K562 (cell line): ENCODE measurements around the gene ASF1B. TPM values are rescaled to one million over a fixed set of nuclear protein-coding genes. Genes with fewer than 3 reads are reported as not detected.

Source experiments
- ATAC-seq: fragments of 200-7000 bp; cut with Tn5 transposase; 3 replicates; pipeline ENCODE4 v1.9.1; 2020; ENCODE audit warnings: moderate library complexity
- BruUV-seq: library from RNA; stranded (reverse); fragments of 400-500 nt; replicated peaks from 2 replicates; lab custom pipeline; 2021; lab: Mats Ljungman, UMichigan
- CTCF ChIA-PET: fragments of 300-600 bp; formaldehyde crosslinking; extraction: SDS; loops from one replicate; lab custom pipeline; 2021; ENCODE audit warnings: low intra/inter-chr PET ratio; lab: Yijun Ruan, JAX
- POLR2A ChIA-PET: fragments of 300-600, 350-650 bp; sonication (Branson Sonifier 250); formaldehyde crosslinking; extraction: SDS; loops from one replicate; lab custom pipeline; 2021; ENCODE audit warnings: antibody characterized with exemption, inconsistent platforms; lab: Yijun Ruan, JAX
- DNase-seq, 4 experiments: peaks; one replicate each; pipeline versions ENCODE4 v3.0.0 to v3.0.0-alpha.2; 2011 to 2018; ENCODE audit warnings: low spot score in 3 of 4, mixed read lengths in 3 of 4; ENCODE audit errors: extremely low read depth in 1 of 4
- FAIRE-seq: peaks from 2 replicates; lab custom pipeline; 2011; peaks lifted over from hg19 to GRCh38; lab: Jason Lieb, UNC
- H2AFZ ChIP-seq: 2 replicates; pipeline ENCODE4 v1.6.0; 2011; ENCODE audit warnings: low read depth, low read length, control low read depth, inconsistent platforms
- H3K27ac ChIP-seq: fragments of 200-600 bp; 3 replicates; pipeline ENCODE4 v1.8.0; 2011; ENCODE audit warnings: low read depth, mild to moderate bottlenecking, control low read depth, inconsistent platforms, low read length, moderate library complexity, mixed read lengths; ENCODE audit errors: extremely low read depth
- H3K27me3 ChIP-seq, 2 experiments: fragments of 300-600 bp in 1 of 2; 2 replicates in 1 of 2; 3 replicates in 1 of 2; pipeline versions ENCODE4 v1.6.0 to v1.8.0; 2011; ENCODE audit warnings: inconsistent platforms in 2 of 2, low read length in 2 of 2, mild to moderate bottlenecking in 1 of 2, mixed read lengths in 1 of 2, moderate library complexity in 1 of 2; ENCODE audit not compliant: control insufficient read depth in 2 of 2, insufficient read depth in 2 of 2
- H3K36me3 ChIP-seq: fragments of 300-600 bp; 3 replicates; pipeline ENCODE4 v1.8.0; 2011; ENCODE audit warnings: mild to moderate bottlenecking, low read length, inconsistent platforms; ENCODE audit not compliant: control insufficient read depth, insufficient read depth
- H3K4me1 ChIP-seq, 2 experiments: fragments of 200-600 bp in 1 of 2; replicated peaks in 1 of 2; 2 replicates in 1 of 2; 3 replicates in 1 of 2; pipeline versions ENCODE4 v1.5.1 to v1.8.0; 2011; ENCODE audit warnings: inconsistent platforms in 2 of 2, low read length in 2 of 2, mild to moderate bottlenecking in 1 of 2, mixed read lengths in 1 of 2, moderate library complexity in 1 of 2; ENCODE audit not compliant: control insufficient read depth in 2 of 2, insufficient read depth in 2 of 2
- H3K4me2 ChIP-seq: 2 replicates; pipeline ENCODE4 v1.6.1; 2011; ENCODE audit warnings: low read length, control low read depth, inconsistent platforms, mixed read lengths; ENCODE audit not compliant: insufficient read depth
- H3K4me3 ChIP-seq: fragments of 200-600 bp; sonication (generic), shearing (Covaris generic); 2 replicates; pipeline ENCODE4 v1.5.1; 2016; ENCODE audit warnings: control low read depth, inconsistent platforms
- H3K79me2 ChIP-seq: fragments of 200-600 bp; 3 replicates; pipeline ENCODE4 v1.8.0; 2011; ENCODE audit warnings: low read length, inconsistent platforms; ENCODE audit not compliant: control insufficient read depth, insufficient read depth
- H3K9ac ChIP-seq, 2 experiments: 2 replicates each; pipeline versions ENCODE4 v1.6.0 to v1.6.1; 2011; ENCODE audit warnings: low read depth in 2 of 2, low read length in 2 of 2, control low read depth in 1 of 2, inconsistent platforms in 1 of 2, mild to moderate bottlenecking in 1 of 2, mixed read lengths in 1 of 2; ENCODE audit not compliant: insufficient read depth in 1 of 2
- H3K9me1 ChIP-seq: one replicate; pipeline ENCODE4 v1.6.0; 2011; ENCODE audit warnings: inconsistent platforms, mild to moderate bottlenecking, low read length, moderate library complexity; ENCODE audit not compliant: control insufficient read depth, insufficient read depth
- H3K9me3 ChIP-seq: replicated peaks from 2 replicates; pipeline ENCODE4 v1.5.1; 2011; ENCODE audit warnings: low read depth, low read length, inconsistent platforms; ENCODE audit not compliant: control insufficient read depth, insufficient read depth
- H4K20me1 ChIP-seq: replicated peaks from 2 replicates; pipeline ENCODE4 v1.6.1; 2011; ENCODE audit warnings: low read length, inconsistent platforms, mixed read lengths; ENCODE audit not compliant: control insufficient read depth, insufficient read depth
- CREB1 ChIP-seq, 2 experiments: sonication (generic) in 1 of 2; formaldehyde crosslinking in 1 of 2; IDR thresholded peaks; 2 replicates each; pipeline versions ENCODE4 v1.6.1 to v1.8.0; 2012 to 2022; ENCODE audit warnings: inconsistent platforms in 1 of 2, mild to moderate bottlenecking in 1 of 2, missing genetic modification reagents in 1 of 2, moderate library complexity in 1 of 2
- FOXP1 ChIP-seq: sonication (generic); formaldehyde crosslinking; IDR thresholded peaks from 2 replicates; pipeline ENCODE4 v1.8.0; 2022; ENCODE audit warnings: mild to moderate bottlenecking, missing genetic modification reagents
- HMGN3 ChIP-seq: IDR thresholded peaks from 2 replicates; pipeline ENCODE4 v1.6.1; 2011; ENCODE audit warnings: borderline replicate concordance, low read depth, mild to moderate bottlenecking, mixed read lengths, low read length; ENCODE audit not compliant: insufficient read length; ENCODE audit errors: extremely low read depth
- KAT8 ChIP-seq: fragments of 450-650 bp; IDR thresholded peaks from 2 replicates; pipeline ENCODE4 v1.6.1; 2016; ENCODE audit warnings: low read depth, mild to moderate bottlenecking
- MAZ ChIP-seq, 2 experiments: fragments of 450-650 bp in 1 of 2; sonication (generic) in 1 of 2; formaldehyde crosslinking; IDR thresholded peaks in 1 of 2; conservative IDR thresholded peaks in 1 of 2; 2 replicates each; pipeline versions ENCODE4 v1.4.0 to v1.5.0; 2020; ENCODE audit warnings: mild to moderate bottlenecking in 1 of 2, missing genetic modification reagents in 1 of 2
- MED1 ChIP-seq: sonication (generic); formaldehyde crosslinking; IDR thresholded peaks from 2 replicates; pipeline ENCODE4 v1.8.1; 2023; ENCODE audit warnings: missing genetic modification reagents, borderline replicate concordance
- MEIS2 ChIP-seq: fragments of 450-650 bp; IDR thresholded peaks from 2 replicates; pipeline ENCODE4 v1.6.1; 2014; ENCODE audit warnings: mild to moderate bottlenecking; ENCODE audit not compliant: partially characterized antibody
- MYC ChIP-seq, 2 experiments: fragments of 250-450 bp in 1 of 2; sonication (Bioruptor Pico) in 1 of 2; IDR thresholded peaks; 2 replicates each; pipeline versions ENCODE4 v1.5.1 to v1.6.1; 2012 to 2021; ENCODE audit warnings: low read depth in 2 of 2, borderline replicate concordance in 1 of 2, improper control_type of control experiment in 1 of 2, low read length in 1 of 2, mild to moderate bottlenecking in 1 of 2, moderate library complexity in 1 of 2
- PTBP1 ChIP-seq: fragments of 200-400 bp; formaldehyde crosslinking; IDR thresholded peaks from 2 replicates; pipeline ENCODE4 v1.6.1; 2017; ENCODE audit warnings: low read depth, low read length
- RBM22 ChIP-seq: fragments of 200-400 bp; formaldehyde crosslinking; IDR thresholded peaks from 2 replicates; pipeline ENCODE4 v1.6.1; 2018; ENCODE audit warnings: low read length, low read depth; ENCODE audit not compliant: poor library complexity, severe bottlenecking
- SRSF3 ChIP-seq: fragments of 200-400 bp; formaldehyde crosslinking; IDR thresholded peaks from 2 replicates; pipeline ENCODE4 v1.6.1; 2016; ENCODE audit warnings: mild to moderate bottlenecking, low read length, moderate library complexity; ENCODE audit not compliant: insufficient read depth
- XRCC5 ChIP-seq: fragments of 200-400 bp; formaldehyde crosslinking; IDR thresholded peaks from 2 replicates; pipeline ENCODE4 v1.6.1; 2017; ENCODE audit warnings: low read depth, mild to moderate bottlenecking, low read length
- ZNF165 ChIP-seq: fragments of 250-450 bp; sonication (Bioruptor Pico); IDR thresholded peaks from 2 replicates; pipeline ENCODE4 v1.4.0; 2020; ENCODE audit warnings: borderline replicate concordance
- ZNF217 ChIP-seq: sonication (generic); formaldehyde crosslinking; IDR thresholded peaks from 2 replicates; pipeline ENCODE4 v1.8.0; 2022; ENCODE audit warnings: mild to moderate bottlenecking, missing genetic modification reagents
- ZNF384 ChIP-seq: IDR thresholded peaks from 2 replicates; pipeline ENCODE4 v1.6.1; 2012; ENCODE audit warnings: low read depth, low read length, improper control_type of control experiment
- WGBS: fragments of 100-300 bp; shearing (Covaris generic); methylation state at CpG from one replicate; pipeline ENCODE4 v1.1.6; 2016; ENCODE audit warnings: low coverage, mixed read lengths; ENCODE audit not compliant: insufficient coverage; ENCODE audit errors: missing lambda C conversion rate; 5-methylcytosine and 5-hydroxymethylcytosine counted together
- in situ Hi-C: fragments of 300-500 bp; cut with MboI; formaldehyde crosslinking; loops from 4 replicates; pipeline ENCODE4 v1.15.0; 2018; ENCODE audit warnings: inconsistent platforms, mixed read lengths
- intact Hi-C: fragments of 100-400 bp; cut with micrococcal nuclease; formaldehyde crosslinking; loops from 2 replicates; pipeline ENCODE4 v1.14.2; 2022
- polyA plus RNA-seq, 8 experiments: library from polyadenylated mRNA; depleted of rRNA in 4 of 8; stranded (reverse) in 5 of 8; unstranded in 3 of 8; fragments of >200 nt; fragmentation: Nextera tagmentation in 2 of 8; fragmentation: Illumina TruSeq in 1 of 8; extraction: Ambion mirVana in 2 of 8; extraction: Trizol in 1 of 8; gene quantifications; 2 replicates each; pipeline versions ENCODE4 v1.2.1 to v1.2.3, GENCODE V29; 2011 to 2014; ENCODE audit warnings: inconsistent platforms in 1 of 8, missing spikeins in 1 of 8
- total RNA-seq, 7 experiments: library from RNA; depleted of rRNA in 6 of 7; stranded (reverse); fragments of >200 nt in 6 of 7; fragmentation: Illumina TruSeq in 2 of 7; extraction: Trizol in 2 of 7; gene quantifications; 2 replicates each; pipeline versions ENCODE4 v1.2.1 to v1.2.3, GENCODE V29; 2011 to 2021; ENCODE audit warnings: low replicate concordance in 1 of 7
- TF ChIP-seq, protein P1 (sequence below): sonication (generic); formaldehyde crosslinking; IDR thresholded peaks from 2 replicates; pipeline ENCODE4 v1.5.0; 2020; ENCODE audit warnings: missing genetic modification reagents
- TF ChIP-seq, protein P2 (sequence below): fragments of 250-450 bp; sonication (Bioruptor Pico); IDR thresholded peaks from 2 replicates; pipeline ENCODE4 v1.5.0; 2021
- TF ChIP-seq, protein P3 (sequence below), 2 experiments: fragments of 450-650 bp; conservative IDR thresholded peaks; 2 replicates each; pipeline ENCODE4 v1.6.1; 2017; ENCODE audit warnings: mild to moderate bottlenecking in 2 of 2, moderate library complexity in 2 of 2

ASF1B gene
- total and polyA plus RNA-seq, 9 of the 15 experiments (the other 6 are each of a cell fraction or from before 2014, with no cell fraction given), result 6.0 to 69.4 (median 53.3) TPM

DNA sequence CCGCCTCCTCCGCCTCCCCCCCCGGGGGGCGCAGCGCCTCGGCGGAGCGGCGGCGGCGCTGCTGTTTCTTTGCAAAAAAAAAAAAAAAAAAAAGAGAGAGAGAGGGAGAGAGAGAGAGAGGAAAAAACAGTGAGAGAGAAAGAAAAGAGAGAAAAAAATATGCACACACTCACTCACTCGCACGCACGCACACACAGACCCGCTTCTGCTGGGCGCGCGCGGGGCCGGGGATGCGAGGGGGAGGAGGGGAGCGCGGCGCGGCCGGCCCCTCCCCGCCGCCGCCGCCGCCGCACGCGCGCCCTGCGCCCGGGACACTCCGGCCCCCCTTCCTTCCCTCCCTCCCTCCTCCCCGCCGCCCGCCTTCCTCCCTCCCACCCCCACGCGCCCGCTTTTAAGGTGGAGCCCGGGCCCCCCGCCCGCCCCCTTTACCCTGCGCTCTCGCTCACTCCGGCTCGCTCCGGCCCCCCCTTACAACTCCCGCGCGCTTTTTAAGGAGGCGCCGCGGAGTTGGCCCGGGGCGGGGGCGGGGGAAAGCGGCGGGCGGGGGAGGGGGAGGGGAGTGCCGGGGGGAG is 45.8 kb downstream of the ASF1B start, which contains the start of gene SAMD1:
Gene SAMD1, minus strand, starts transcription at position 243 of the 572 bp plus-strand sequence.
- H3K79me2 ChIP-seq, result peaks cover 11% of the 10 kb centered on the region
- H3K4me2 ChIP-seq, result peak within 1 kb of the TSS; percentile 96
- WGBS, result no CpG with 5 or more reads among the region's 65 CpGs
- ChIA-PET POLR2A (no interaction called here), CTCF (interaction anchor here (0.6 kb wide), 1 partner anchor 75 kb away, joined by 3 read pairs; no protein-coding TSS in a partner anchor)
- H3K9ac ChIP-seq, result peak within 1 kb of the TSS; percentile 87 to 95
- ATAC-seq, result peak; percentile 60
- no TSS peak for BruUV-seq
- peak within 1 kb of the TSS; percentile 97 for H3K27ac ChIP-seq
- peaks cover 22% of the 10 kb centered on the region; the same call in 2 of the 3 replicates for H3K36me3 ChIP-seq
- peaks cover 8 to 33% of the 10 kb centered on the region in 2 experiments; a peak in 3 of 5 replicates for H3K4me1 ChIP-seq
- peak within 1 kb of the TSS; percentile 90 for H2AFZ ChIP-seq
- peaks cover 10% of the 10 kb centered on the region for H3K9me3 ChIP-seq
- H3K4me3 ChIP-seq, result peak within 1 kb of the TSS; percentile 94
- intact Hi-C loops, result loop anchor here (2.0 kb wide), 1 partner anchor 46 kb away; the partner anchor contains the start of gene ASF1B
- in situ Hi-C loops, result no loop called here
- H3K27me3 ChIP-seq, result no peaks in the 10 kb centered on the region
- H4K20me1 ChIP-seq, result no peaks in the 10 kb centered on the region
- DNase-seq, result peak; percentile 87 to 96 (median 90)
- no peaks in the 10 kb centered on the region for H3K9me1 ChIP-seq
- FAIRE-seq, result no peak
- TF ChIP-seq ZNF217 (CRISPR knock-in tag), result no peak
- no peak for TF ChIP-seq XRCC5
- no peak for TF ChIP-seq CREB1 (IDR thresholded peaks at IDR 0.05)
- TF ChIP-seq CREB1 (CRISPR knock-in tag; IDR thresholded peaks at IDR 0.05), result no peak
- peak; percentile 62 for TF ChIP-seq HMGN3
- no peak for TF ChIP-seq PTBP1
- TF ChIP-seq, protein P1, sequence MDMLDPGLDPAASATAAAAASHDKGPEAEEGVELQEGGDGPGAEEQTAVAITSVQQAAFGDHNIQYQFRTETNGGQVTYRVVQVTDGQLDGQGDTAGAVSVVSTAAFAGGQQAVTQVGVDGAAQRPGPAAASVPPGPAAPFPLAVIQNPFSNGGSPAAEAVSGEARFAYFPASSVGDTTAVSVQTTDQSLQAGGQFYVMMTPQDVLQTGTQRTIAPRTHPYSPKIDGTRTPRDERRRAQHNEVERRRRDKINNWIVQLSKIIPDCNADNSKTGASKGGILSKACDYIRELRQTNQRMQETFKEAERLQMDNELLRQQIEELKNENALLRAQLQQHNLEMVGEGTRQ (CRISPR knock-in tag), result no peak
- TF ChIP-seq, protein P2, sequence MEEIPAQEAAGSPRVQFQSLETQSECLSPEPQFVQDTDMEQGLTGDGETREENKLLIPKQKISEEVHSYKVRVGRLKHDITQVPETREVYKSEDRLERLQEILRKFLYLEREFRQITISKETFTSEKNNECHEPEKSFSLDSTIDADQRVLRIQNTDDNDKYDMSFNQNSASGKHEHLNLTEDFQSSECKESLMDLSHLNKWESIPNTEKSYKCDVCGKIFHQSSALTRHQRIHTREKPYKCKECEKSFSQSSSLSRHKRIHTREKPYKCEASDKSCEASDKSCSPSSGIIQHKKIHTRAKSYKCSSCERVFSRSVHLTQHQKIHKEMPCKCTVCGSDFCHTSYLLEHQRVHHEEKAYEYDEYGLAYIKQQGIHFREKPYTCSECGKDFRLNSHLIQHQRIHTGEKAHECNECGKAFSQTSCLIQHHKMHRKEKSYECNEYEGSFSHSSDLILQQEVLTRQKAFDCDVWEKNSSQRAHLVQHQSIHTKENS, result no peak
- TF ChIP-seq MYC (IDR thresholded peaks at IDR 0.05; ENCODE audit: low read depth, low read length), result no peak
- TF ChIP-seq MYC (CRISPR knock-in tag; IDR thresholded peaks at IDR 0.05; ENCODE audit: borderline replicate concordance, low read depth), result no peak
- no peak for TF ChIP-seq FOXP1 (CRISPR knock-in tag)
- TF ChIP-seq MAZ (CRISPR knock-in tag; conservative IDR thresholded peaks at IDR 0.05 in 1 of 2, IDR thresholded peaks at IDR 0.05 in 1 of 2), result 0 out of 4 replicates have a peak, but pooled peaks of 1 of the 2 experiments have one; percentile 25
- no peak for TF ChIP-seq MEIS2
- no peak for TF ChIP-seq RBM22
- TF ChIP-seq KAT8, result no peak
- TF ChIP-seq ZNF384, result peak; percentile 90
- TF ChIP-seq MED1 (CRISPR knock-in tag), result no peak
- no peak for TF ChIP-seq ZNF165
- TF ChIP-seq, protein P3, sequence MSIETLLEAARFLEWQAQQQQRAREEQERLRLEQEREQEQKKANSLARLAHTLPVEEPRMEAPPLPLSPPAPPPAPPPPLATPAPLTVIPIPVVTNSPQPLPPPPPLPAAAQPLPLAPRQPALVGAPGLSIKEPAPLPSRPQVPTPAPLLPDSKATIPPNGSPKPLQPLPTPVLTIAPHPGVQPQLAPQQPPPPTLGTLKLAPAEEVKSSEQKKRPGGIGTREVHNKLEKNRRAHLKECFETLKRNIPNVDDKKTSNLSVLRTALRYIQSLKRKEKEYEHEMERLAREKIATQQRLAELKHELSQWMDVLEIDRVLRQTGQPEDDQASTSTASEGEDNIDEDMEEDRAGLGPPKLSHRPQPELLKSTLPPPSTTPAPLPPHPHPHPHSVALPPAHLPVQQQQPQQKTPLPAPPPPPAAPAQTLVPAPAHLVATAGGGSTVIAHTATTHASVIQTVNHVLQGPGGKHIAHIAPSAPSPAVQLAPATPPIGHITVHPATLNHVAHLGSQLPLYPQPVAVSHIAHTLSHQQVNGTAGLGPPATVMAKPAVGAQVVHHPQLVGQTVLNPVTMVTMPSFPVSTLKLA (conservative IDR thresholded peaks at IDR 0.05), result no peak
- no peak for TF ChIP-seq SRSF3
